GM18498 (cell line): ENCODE results near the gene RBM39.
"Not testable (repeated sequence)": the region's sequence is repeated elsewhere in the genome, so short reads cannot be mapped to it uniquely, and the experiment has no call there.

Experiments used
- ATAC-seq: cut with Tn5 transposase; IDR thresholded peaks from one replicate; pipeline ENCODE4 v1.9.1; 2021; ENCODE audit warnings: mild to moderate bottlenecking, moderate library complexity; ENCODE audit not compliant: unreplicated experiment

Gene RBM39

GRCh38 chr20:35741892-35742740, at the start of gene RBM39:
Gene RBM39 (minus strand): TSS chr20:35742260. CDS start chr20:35740874, 1,386 bp downstream.
- peak; percentile 86 for ATAC-seq

- no peak for ATAC-seq
These were observed 49.8 kb upstream of the RBM39 start for GRCh38 chr20:35791821-35792220.

GRCh38 chr20:35791097-35791496, 49.0 kb upstream of the RBM39 start:
- ATAC-seq = no peak

GRCh38 chr20:35788796-35789195, 46.7 kb upstream of the RBM39 start:
- no peak for ATAC-seq

- not testable (repeated sequence) for ATAC-seq
These were observed 43.5 kb upstream of the RBM39 start for GRCh38 chr20:35785541-35785940.

GRCh38 chr20:35783811-35784210, 41.8 kb upstream of the RBM39 start:
- ATAC-seq = not testable (repeated sequence)

GRCh38 chr20:35776513-35777101, 34.5 kb upstream of the RBM39 start:
- no peak for ATAC-seq

GRCh38 chr20:35774391-35774790, 32.3 kb upstream of the RBM39 start:
- ATAC-seq = no peak

GRCh38 chr20:35773154-35773751, 31.2 kb upstream of the RBM39 start:
- no peak for ATAC-seq

- ATAC-seq = no peak
These were observed 30.6 kb upstream of the RBM39 start for GRCh38 chr20:35772563-35773058.

- ATAC-seq = peak; percentile 85
These were observed 29.9 kb upstream of the RBM39 start, which contains the start of gene PHF20 for GRCh38 chr20:35771689-35772562. Gene PHF20 (plus strand): TSS chr20:35772015. CDS start chr20:35801523, 29,508 bp downstream.

- no peak for ATAC-seq
These were observed 29.3 kb upstream of the RBM39 start for GRCh38 chr20:35771367-35771688.

- ATAC-seq = no peak
These were observed 26.9 kb upstream of the RBM39 start for GRCh38 chr20:35768731-35769664.

GRCh38 chr20:35767683-35768481, 25.8 kb upstream of the RBM39 start:
- peak; percentile 45 for ATAC-seq

GRCh38 chr20:35766843-35767242, 24.8 kb upstream of the RBM39 start:
- no peak for ATAC-seq

GRCh38 chr20:35764936-35765335, 22.9 kb upstream of the RBM39 start:
- ATAC-seq = not testable (repeated sequence)

GRCh38 chr20:35762461-35762860, 20.4 kb upstream of the RBM39 start:
- ATAC-seq = no peak

GRCh38 chr20:35761548-35761947, 19.5 kb upstream of the RBM39 start:
- not testable (repeated sequence) for ATAC-seq
